NAMALWA (cell line): ENCODE data around the gene CAPN3.

Source experiments
- DNase-seq: peaks from one replicate; pipeline ENCODE4 v3.0.0-alpha.2; 2015; ENCODE audit warnings: low spot score

The CAPN3 gene

DNA sequence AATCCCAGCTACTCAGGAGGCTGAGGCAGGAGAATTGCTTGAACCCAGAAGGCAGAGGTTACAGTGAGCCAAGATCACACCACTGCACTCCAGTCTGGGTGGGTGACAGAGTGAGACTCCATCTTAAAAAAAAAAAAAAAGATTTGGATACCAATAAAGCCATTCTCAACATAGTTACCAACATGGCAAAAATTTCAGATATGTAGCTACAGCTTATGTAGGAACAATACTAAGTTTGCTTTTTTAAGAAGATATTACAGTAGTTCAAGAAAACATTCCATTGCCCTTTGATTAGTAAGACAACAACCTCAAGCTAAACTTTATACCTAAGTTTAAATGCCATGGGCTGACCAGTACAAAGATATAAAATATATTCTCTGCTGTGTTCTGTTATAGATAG lies 97.2 kb downstream of the CAPN3 start:
- peak; percentile 29 for DNase-seq

DNA sequence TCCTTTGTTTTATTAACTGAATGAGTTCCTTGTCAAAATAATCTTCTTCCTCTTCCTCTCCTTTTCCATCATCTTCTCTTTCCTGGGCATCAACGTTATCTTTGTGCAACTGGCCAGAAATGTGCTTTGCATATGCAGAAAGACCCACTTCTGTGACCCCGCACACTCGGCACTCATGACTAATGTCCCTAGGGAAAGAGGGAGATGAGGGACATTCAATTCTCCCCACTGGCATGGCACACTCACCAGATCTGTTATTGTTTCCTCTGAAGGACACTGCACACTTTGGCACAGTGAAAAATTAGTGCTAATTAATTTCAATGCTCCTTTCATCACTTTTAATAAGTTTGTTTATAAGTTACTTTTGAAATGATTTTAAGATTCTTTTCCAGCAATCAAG lies 97.7 kb downstream of the CAPN3 start:
- peak; percentile 68 for DNase-seq

GRCh38 chr15:42457445-42458442 lies 98.4 kb downstream of the CAPN3 start:
- peak; percentile 93 for DNase-seq

DNA sequence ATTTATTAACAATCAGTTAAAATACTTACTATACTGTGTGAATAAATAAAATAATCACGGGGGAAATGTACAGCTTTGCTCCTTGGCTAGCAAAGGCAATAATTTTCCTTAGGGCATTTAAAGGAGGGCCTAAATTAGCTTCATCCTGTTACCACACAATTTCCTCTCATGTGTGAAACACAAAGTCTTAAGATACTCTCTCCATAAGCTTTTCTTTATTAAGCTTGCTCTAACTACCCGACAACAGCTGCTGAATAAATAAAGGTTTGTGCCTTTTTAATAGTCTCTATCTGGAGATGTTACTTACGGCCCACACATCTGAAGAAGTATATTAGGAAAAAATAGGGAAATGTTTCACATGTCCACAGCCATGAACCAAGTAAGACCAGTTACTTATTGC lies 102.0 kb downstream of the CAPN3 start:
- DNase-seq: peak; percentile 27
